ENCODE results near the gene SLC25A43.
"Not testable (repeated sequence)": the region's sequence is repeated elsewhere in the genome, so short reads cannot be mapped to it uniquely, and the experiment has no call there.

The SLC25A43 gene

DNA sequence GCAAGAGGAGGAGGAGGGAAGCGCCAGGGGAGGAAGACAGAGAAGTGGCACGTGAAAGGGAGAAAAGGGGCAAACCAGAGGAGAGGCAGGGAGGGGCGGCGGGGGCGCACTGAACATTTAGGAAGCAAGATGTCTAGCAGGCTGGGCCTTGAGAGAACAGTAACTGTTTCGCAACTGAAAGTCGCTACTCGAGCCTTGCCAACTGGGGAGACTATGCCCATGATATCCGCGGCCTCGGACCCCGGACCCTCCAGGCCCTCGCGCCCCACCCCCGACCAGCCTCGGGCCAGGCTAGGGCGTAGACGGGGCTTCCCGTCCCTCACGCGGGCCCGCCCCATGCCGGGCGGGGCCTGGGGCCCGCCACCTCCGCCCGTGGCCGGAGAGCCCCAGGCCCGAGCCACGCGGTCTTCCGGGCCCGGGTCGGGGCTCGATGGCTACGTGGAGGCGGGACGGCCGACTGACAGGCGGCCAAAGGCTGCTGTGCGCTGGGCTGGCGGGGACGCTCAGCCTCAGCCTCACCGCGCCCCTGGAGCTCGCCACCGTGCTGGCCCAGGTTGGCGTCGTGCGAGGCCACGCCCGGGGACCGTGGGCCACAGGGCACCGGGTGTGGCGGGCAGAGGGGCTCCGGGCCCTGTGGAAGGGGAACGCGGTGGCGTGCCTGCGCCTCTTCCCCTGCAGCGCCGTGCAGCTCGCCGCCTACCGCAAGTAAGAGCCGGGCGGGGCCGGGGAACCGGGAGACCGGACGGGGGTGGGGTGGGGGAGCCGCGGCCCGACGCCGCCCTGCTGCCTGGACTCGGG is at the start of gene SLC25A43:
Gene SLC25A43 (plus strand): TSS at position 363 of the 798 bp plus-strand sequence. CDS start 68 bp downstream, at position 431.
- DNase-seq = no peak

DNA sequence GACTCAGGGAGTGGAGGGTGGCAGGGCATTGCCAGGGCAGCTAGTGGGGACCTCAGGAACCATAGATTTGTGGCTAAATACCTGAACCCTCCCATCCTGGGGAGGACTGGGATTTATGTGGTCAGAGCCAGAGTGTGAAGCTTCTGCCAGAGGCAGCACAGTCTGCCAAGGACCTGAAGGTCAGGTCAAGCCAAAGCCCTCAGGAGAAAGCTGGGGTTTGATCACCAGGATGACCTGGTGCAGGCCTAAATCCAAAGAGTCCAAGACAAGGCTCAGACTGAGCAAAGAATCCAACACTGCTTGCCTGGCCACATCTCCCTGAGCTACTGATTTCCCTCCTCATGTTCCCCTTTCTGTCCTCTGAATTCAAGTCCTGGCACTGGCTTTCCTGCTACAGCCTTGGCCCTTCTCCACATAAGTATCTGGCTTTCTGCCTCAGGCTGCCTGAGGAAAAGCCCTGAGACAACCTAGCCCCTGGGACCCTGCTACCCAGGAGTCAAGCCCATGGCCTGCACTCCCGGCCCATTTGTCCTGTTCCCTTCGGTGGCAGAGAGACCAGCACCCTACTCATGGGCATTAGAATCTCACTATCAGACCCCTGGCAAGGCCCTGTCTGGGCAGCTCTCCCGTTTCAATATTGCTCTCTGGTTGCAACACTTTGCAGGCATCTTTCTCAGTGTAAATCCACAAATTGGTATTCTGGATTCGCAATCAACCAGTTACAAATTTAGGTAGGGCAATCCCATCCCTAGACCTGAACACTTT is 39.3 kb upstream of the SLC25A43 start:
- no peak for DNase-seq

GRCh38 chrX:119361451-119361850 is 37.7 kb upstream of the SLC25A43 start:
- not testable (repeated sequence) for DNase-seq

DNA sequence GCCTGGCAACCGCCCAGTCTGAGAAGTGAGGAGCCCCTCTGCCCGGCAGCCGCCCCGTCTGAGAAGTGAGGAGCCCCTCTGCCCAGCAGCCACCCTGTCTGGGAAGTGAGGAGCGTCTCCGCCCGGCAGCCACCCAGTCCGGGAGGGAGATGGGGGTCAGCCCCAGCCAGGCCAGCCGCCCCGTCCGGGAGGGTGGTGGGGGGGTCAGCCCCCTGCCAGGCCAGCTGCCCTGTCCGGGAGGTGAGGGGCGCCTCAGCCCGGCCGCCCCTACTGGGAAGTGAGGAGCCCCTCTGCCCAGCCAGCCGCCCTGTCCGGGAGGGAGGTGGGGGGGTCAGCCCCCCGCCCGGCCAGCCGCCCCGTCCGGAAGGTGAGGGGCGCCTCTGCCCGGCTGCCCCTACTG is 37.1 kb upstream of the SLC25A43 start:
- DNase-seq = not testable (repeated sequence)

DNA sequence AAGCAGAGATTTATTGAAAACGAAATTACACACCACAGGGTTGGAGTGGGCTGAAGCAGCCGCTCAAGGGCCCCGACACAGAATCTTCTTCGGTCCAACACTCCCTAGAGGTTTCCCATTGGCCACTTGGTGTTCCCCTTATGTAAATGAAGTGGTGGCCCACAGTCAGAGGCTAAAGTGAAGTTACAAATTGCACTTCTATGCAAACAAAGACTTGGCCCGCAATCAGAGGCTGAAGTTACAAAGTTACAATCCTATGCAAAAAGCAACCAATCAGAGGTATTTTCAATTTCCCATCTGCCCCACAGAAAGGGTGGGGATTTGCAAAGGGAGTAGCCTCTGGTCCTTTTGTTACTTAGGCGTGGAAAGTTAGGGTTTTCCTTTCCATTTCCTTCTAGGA is 35.7 kb upstream of the SLC25A43 start:
- no peak for DNase-seq

DNA sequence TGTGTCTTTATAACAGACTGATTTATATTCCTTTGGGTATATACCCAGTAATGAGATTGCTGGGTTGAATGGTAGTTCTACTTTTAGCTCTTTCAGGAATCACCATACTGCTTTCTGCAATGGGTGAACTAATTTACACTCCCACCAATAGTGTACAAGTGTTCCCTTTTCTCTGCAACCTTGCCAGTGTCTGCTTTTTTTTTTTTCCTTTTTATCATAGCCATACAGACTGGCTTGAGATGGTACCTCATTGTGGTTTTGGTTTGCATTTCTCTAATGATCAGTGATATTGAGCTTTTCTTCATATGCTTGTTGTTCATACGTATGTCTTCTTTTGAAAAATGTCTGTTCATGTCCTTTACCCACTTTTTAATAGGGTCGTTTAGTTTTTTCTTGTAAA is 27.3 kb upstream of the SLC25A43 start:
- not testable (repeated sequence) for DNase-seq

- DNase-seq = no peak
Measured at GRCh38 chrX:119374736-119375135, 24.4 kb upstream of the SLC25A43 start.

- DNase-seq = no peak
Measured at GRCh38 chrX:119375561-119375960, 23.6 kb upstream of the SLC25A43 start.

GRCh38 chrX:119376312-119376711 is 22.8 kb upstream of the SLC25A43 start:
- DNase-seq = no peak

DNA sequence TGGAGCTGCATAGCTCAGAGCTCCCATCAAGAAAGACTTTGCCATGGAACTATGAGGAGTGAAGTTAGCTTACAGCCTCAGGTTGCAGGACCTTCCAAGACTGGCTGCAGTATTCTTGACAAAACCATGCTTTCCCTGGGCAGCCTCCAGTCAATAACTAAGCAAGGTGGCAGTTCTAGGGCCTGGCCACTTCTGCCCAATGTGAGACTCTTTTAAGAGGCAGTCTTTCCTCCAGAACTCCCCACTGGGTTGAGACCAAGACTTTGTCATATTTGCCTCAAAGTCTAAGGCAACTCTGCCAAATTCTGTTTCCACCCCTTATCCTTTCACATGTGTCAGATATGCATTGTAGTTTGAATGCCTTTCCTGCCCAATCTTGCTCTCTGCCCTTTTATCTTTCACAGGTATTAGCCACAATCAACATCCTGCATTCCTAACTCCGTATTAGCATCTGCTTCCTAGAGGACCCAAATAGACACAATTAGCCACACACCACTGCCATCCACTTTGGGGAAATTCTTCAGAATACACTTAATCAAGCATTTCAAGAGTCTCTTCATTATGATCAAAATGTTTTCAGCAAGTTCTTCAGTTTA is 17.7 kb upstream of the SLC25A43 start:
- no peak for DNase-seq

DNA sequence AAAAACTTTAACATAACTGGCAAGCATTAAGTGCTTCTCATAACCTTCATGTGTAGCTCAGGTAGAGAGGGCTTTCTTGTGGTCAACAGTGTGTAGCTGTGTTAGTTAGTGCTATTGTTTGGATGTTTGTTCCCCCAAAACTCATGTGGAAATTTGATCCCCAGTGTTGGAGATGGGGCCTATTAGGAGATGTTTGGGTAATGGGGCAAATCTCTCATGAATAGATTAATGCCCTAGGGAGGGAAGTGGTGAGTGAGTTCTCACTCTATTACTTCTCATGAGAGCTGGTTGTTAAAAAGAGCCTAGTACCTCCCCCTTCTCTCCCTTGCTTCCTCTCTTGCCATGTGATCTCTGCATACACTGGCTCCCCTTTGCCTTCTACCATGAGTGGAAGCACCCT is 16.5 kb upstream of the SLC25A43 start:
- no peak for DNase-seq

DNA sequence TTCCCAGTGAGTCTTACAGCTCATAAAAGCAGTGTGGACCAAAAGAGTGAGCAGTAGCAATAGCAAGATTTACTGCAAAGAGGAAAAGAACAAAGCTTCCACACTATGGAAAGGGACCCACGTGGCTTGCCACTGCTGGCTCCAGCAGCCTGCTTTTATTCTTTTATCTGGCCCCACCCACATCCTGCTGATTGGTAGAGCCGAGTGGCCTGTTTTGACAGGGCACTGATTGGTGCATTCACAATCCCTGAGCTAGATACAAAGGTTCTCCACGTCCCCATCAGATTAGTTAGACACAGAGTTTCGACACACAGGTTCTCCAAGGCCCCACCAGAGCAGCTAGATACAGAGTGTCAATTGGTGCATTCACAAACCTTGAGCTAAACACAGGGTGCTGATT is 12.5 kb upstream of the SLC25A43 start:
- DNase-seq = not testable (repeated sequence)

GRCh38 chrX:119387426-119387825 is 11.7 kb upstream of the SLC25A43 start:
- not testable (repeated sequence) for DNase-seq

DNA sequence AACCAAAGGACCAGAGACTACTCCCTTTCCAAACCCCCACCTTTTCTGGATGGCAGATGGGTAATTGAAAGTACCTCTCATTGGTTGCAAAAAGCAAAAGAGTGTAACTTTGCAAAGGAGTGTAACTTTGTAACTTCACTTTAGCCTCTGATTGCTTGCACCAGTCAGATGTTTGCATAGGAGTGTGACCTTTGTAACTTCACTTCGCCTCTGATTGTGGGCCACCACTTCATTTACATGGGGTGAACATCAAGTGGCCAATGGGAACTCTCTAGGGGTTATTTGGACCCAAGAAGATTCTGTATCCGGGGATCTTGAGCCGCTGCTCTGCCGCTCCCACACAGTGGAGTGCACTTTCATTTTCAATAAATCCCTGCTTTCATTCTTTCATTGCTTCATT is 9.9 kb upstream of the SLC25A43 start:
- no peak for DNase-seq

DNA sequence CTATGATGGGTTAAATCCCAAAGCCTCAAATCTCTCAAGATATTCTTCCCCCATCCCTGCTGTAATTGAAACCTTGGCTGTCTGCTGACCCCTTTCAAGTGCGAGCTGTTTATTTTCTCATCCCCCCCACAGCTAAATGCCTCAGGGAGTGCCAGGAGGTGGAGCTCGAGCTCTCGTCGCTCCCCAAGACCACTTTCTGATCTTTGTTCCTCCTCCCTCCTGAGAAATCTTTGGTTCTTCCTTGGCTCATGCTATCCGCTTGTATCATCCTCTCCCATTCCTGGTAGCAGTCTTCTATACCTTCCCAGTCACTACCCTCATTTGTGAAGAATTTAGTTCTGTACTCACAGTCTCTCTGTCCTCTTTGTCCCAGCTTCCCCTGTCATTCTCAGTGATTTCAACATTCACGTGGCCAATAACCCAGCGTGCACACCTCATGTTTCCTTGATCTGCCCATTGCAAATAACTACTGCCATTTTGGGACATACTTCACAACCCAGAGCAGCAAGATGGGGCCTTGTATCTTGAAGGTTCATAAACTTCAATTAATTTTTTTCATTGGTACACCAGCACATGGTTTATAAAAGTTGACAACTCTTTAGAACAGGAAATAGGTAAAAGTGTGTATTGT is 9.2 kb upstream of the SLC25A43 start:
- DNase-seq = no peak

GRCh38 chrX:119391279-119391678 is 7.9 kb upstream of the SLC25A43 start:
- DNase-seq = no peak

DNA sequence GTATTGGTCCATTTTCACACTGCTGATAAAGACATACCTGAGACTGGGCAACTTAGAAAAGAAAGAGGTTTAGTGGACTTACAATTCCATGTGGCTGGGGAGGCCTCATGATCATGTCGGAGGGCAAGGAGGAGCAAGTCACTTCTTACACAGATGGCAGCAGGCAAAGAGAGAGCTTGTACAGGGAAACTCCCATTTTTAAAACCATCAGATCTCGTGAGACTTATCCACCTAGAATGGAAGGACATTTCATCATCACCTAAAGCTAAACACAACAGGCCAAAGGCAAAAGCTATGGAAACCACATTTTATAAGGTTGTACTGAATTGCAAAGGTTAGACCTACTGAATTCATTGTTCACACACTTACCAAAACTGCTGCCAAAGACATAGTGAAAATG is 6.0 kb upstream of the SLC25A43 start:
- DNase-seq = no peak

DNA sequence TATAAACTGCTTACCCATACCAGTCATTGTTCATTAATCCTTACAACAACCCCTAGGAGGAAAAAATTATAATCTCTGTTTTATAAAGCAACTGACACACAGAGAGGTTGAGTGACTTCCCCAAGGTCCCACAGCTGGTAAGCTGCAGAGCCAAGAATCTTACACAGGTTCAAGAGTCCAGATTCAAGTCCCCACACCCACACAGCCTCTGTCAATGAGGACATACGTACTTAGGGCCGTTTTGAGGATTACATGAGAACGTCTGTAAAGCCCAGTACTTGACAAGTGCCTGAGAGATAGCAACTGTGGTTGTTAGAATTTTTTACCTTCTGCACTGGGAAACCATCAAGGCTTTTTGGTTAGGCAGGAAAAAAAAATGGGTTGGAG is 556 bp upstream of the SLC25A43 start:
- DNase-seq = no peak

DNA sequence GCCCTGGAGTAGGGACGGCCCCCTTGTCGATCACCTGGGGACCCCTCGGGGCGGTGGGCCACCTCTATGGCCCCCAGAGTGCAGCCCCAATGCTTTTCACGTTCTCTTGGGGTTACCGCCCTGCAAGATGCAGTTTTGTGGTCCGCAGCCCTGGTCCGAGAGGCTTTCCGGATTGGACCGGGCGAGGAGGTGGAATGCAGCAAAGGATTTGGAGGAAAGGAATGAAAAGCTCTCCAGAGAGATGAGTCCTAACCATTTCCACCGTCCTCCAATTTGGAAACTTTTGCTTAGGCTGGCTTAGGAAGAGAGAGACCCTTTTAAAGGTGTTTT is 601 bp downstream of the SLC25A43 start:
- no peak for DNase-seq

- DNase-seq = no peak
Measured at GRCh38 chrX:119401569-119401968, 2.4 kb downstream of the SLC25A43 start.

DNA sequence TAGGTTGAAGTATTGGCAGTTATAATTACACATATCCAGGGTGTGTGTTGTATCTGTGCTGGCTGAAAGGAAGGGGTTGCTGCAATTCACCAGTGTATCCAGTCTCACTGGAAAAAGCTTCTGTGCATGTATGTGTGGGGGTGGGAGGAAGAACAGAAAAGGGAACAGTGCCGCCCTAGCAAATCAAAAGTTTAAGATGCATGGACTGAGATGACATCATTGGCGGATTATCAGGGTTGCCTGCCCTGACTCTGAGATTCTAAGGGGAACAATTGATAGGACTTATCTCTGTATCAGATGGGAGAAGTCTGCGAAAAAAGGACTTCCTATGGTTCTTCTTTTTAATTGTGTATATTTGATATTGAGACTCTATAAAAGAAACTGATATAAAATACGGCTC is 3.5 kb downstream of the SLC25A43 start:
- DNase-seq = no peak

GRCh38 chrX:119406776-119407175 is 7.6 kb downstream of the SLC25A43 start:
- DNase-seq = no peak

GRCh38 chrX:119407681-119408080 is 8.5 kb downstream of the SLC25A43 start:
- no peak for DNase-seq

All from NCI-H526 treated with DMSO at 0.1 percent for 48 hours (cell line).